ENCODE measurements around the gene ZNF212. TPM values are rescaled to one million over a fixed set of nuclear protein-coding genes. Genes with fewer than 3 reads are reported as not detected.

The ZNF212 gene
- total RNA-seq, 1 donor from 2014 or later = 8.8 TPM

GRCh38 chr7:149218469-149219420, 20.7 kb upstream of the ZNF212 start:
- Histone ChIP-seq H3K4me3 (no peak overlapping the region), H3K36me3 (peaks cover 0 to 72% of the 10 kb centered on the region in 2 donors), H3K27ac (no peak overlapping the region), H3K4me1 (no peaks in the 10 kb centered on the region), H3K27me3 (no peaks in the 10 kb centered on the region), H3K9me3 (no peaks in the 10 kb centered on the region)
- intact Hi-C loops (cut with DNase I) = no loop called here
- no peak for DNase-seq (ENCODE audit: extremely low spot score in 2 of 2)
- TF ChIP-seq CTCF (IDR thresholded peaks at IDR 0.05) = no peak
- no peak for TF ChIP-seq POLR2A (IDR thresholded peaks at IDR 0.05)
- TF ChIP-seq POLR2AphosphoS5 (IDR thresholded peaks at IDR 0.05; ENCODE audit: insufficient read depth in 1 of 2, low read depth in 1 of 2) = no peak

GRCh38 chr7:149220534-149220933, 18.9 kb upstream of the ZNF212 start:
- Histone ChIP-seq H3K27ac (no peak overlapping the region), H3K36me3 (peaks cover 0 to 69% of the 10 kb centered on the region in 2 donors), H3K4me1 (no peaks in the 10 kb centered on the region), H3K9me3 (no peaks in the 10 kb centered on the region), H3K4me3 (no peak overlapping the region), H3K27me3 (no peaks in the 10 kb centered on the region)
- TF ChIP-seq CTCF (IDR thresholded peaks at IDR 0.05) = no peak
- no peak for TF ChIP-seq POLR2AphosphoS5 (IDR thresholded peaks at IDR 0.05; ENCODE audit: insufficient read depth in 1 of 2, low read depth in 1 of 2)
- TF ChIP-seq POLR2A (IDR thresholded peaks at IDR 0.05) = no peak
- intact Hi-C loops (cut with DNase I) = no loop called here
- no peak for DNase-seq (ENCODE audit: extremely low spot score in 2 of 2)

- Histone ChIP-seq H3K9me3 (no peaks in the 10 kb centered on the region), H3K36me3 (peaks cover 0 to 53% of the 10 kb centered on the region in 2 donors), H3K27ac (no peak overlapping the region), H3K4me1 (no peaks in the 10 kb centered on the region), H3K27me3 (no peaks in the 10 kb centered on the region), H3K4me3 (no peak overlapping the region)
- no peak for DNase-seq (ENCODE audit: extremely low spot score in 2 of 2)
- intact Hi-C loops (cut with DNase I) = no loop called here
- TF ChIP-seq CTCF (IDR thresholded peaks at IDR 0.05) = no peak
- no peak for TF ChIP-seq POLR2AphosphoS5 (IDR thresholded peaks at IDR 0.05; ENCODE audit: insufficient read depth in 1 of 2, low read depth in 1 of 2)
- TF ChIP-seq POLR2A (IDR thresholded peaks at IDR 0.05) = no peak
Measured at GRCh38 chr7:149223176-149223575, 16.3 kb upstream of the ZNF212 start.

GRCh38 chr7:149223761-149224160, 15.7 kb upstream of the ZNF212 start:
- H3K9me3 ChIP-seq = no peaks in the 10 kb centered on the region
- H3K4me3 ChIP-seq = no peak overlapping the region
- intact Hi-C loops (cut with DNase I) = no loop called here
- no peaks in the 10 kb centered on the region for H3K27me3 ChIP-seq
- H3K4me1 ChIP-seq = no peaks in the 10 kb centered on the region
- TF ChIP-seq CTCF (IDR thresholded peaks at IDR 0.05) (no peak), POLR2A (IDR thresholded peaks at IDR 0.05) (no peak), POLR2AphosphoS5 (IDR thresholded peaks at IDR 0.05; ENCODE audit: insufficient read depth in 1 of 2, low read depth in 1 of 2) (no peak)
- DNase-seq (ENCODE audit: extremely low spot score in 2 of 2) = no peak
- peaks cover 0 to 53% of the 10 kb centered on the region in 2 donors for H3K36me3 ChIP-seq
- no peak overlapping the region for H3K27ac ChIP-seq

- no peak for DNase-seq (ENCODE audit: extremely low spot score in 2 of 2)
- H3K9me3 ChIP-seq = no peaks in the 10 kb centered on the region
- no peaks in the 10 kb centered on the region for H3K4me1 ChIP-seq
- intact Hi-C loops (cut with DNase I) = no loop called here
- peaks cover 0 to 49% of the 10 kb centered on the region in 2 donors for H3K36me3 ChIP-seq
- H3K27me3 ChIP-seq = no peaks in the 10 kb centered on the region
- no peak overlapping the region for H3K4me3 ChIP-seq
- H3K27ac ChIP-seq = no peak overlapping the region
- TF ChIP-seq CTCF (IDR thresholded peaks at IDR 0.05) = no peak
- no peak for TF ChIP-seq POLR2AphosphoS5 (IDR thresholded peaks at IDR 0.05; ENCODE audit: insufficient read depth in 1 of 2, low read depth in 1 of 2)
- TF ChIP-seq POLR2A (IDR thresholded peaks at IDR 0.05) = no peak
Measured at GRCh38 chr7:149224352-149224751, 15.1 kb upstream of the ZNF212 start.
